IPS DF 4.7 (cell line): ENCODE results near the gene ADGRG1.
"Not testable (repeated sequence)": the region's sequence is repeated elsewhere in the genome, so short reads cannot be mapped to it uniquely, and the experiment has no call there.

Experiments
- DNase-seq: peaks from one replicate; pipeline ENCODE4 v3.0.0-alpha.2; 2013; ENCODE audit warnings: low spot score; ENCODE audit errors: extremely low read depth

The ADGRG1 gene

DNA sequence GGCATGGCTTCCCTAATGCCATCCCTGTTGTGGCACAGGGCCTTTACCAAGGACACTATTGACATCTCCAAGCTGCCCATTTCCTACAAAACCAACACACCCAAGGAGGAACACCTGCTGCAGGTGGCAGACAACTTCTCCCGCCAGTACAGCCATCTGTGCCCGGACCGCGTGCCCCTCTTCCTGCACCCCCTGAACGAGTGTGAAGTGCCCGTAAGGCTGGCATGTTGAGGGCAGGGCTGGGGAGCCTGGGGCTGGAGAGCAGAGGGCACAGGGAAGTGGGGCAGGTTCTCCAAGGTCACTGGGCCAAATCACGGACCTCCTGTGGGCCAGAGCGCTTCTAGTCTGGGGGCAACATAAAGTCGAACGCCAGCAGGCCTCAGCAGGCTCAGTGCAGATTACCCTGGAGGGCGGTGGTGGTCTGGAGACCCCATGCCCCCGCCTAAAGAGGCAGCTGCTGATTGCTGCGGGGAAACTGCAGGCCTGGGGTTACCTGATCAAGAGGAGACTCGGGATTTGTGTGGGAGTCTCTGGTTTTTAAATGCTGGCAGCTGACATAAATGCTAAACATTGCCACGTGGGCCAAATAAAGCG is 70.5 kb downstream of the ADGRG1 start:
- DNase-seq: no peak

DNA sequence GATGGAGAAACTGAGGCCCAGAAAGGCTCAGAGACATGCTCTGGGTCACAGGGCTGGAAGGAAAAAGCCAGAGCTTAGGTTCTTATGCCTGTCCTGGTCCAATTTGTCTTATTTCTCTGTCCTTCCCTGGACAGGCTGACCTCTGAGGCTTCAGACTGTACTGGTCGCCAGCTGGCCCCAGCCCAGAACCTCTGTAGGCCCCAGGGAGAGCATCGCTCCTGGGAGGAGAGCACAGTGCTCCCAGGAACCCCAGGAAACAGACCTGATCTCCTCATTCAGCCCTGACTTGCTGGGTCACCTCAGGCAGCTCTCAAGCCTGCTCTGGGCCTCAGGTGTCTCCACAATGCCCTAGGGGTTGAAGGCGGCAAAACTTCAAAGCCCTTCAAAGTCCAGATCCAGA is 71.1 kb downstream of the ADGRG1 start:
- DNase-seq: no peak

DNA sequence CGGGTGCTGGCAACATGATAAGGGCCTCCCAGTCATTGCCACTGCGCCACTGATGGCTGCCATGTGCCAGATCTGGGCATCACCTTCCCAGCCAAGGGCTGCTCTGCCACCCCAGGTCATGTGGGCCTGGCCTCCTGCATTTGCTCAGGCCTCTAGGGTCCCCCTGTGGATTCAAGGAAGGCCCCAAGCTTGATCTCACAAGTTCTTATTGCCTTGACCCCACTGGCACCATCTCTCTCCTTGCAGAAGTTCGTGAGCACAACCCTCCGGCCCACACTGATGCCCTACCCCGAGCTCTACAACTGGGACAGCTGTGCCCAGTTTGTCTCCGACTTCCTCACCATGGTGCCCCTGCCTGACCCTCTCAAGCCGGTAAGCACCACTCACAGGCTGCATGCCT is 71.5 kb downstream of the ADGRG1 start:
- no peak for DNase-seq

DNA sequence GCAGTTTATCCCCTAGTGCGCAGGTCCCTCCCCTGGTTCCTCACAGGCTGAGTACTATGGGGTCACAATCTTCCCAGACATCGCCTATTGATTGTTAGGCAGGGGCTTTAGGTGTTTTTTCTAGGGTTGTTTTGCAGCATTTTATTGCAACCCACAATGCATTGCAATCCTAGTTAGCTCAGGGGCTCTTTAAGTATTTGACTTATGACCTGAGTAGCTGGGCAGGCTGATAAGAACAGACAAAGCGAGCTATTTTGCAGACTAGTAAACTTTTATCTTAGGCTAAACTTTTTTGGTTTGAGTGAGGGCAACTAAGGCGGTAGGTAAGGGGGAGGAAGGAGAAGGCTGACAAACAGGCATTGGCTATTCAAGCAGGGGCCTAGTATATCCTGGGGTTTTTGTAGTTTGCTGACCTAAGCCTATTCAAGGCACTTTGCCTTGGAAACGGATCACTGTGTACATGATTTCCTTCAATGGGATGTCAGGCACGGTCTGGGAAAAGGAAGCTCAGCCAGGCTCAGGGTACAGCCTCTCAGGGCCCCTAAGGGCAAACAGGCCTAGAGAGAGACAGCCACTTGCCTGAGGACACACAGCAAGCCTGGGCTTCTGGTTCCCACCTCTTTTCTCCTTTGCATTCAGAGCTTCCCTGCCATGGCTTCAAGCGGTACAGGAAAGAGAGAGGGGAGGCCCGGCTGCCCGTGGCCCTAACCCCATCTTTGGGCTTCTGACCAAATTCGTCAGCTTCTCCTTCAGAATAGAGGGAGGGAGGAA is 72.5 kb downstream of the ADGRG1 start:
- DNase-seq: no peak

DNA sequence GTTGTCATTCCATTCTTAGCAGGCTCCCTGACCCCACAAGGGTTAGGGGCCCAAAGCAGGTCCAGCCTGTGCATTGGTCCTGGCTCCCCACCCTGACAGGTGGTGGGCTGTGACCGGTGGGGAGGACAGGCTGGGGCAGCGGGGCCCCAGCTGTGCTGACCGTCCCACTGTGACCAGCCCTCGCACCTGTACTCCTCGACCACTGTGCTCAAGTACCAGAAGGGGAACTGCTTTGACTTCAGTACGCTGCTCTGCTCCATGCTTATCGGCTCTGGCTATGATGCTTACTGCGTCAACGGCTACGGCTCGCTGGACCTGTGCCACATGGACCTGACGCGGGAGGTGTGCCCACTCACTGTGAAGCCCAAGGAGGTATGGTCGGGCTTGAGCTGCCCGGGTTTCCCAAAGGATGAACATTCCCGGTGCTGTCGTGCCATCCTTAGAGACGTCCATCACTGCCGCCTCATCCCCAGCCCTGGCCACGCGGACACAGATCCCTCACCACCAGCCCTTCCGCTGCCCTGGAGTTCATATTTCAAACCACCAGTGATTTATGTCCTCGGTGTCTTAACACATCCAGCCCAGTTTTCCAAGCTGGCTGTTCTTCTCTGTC is 73.4 kb downstream of the ADGRG1 start:
- DNase-seq: no peak

DNA sequence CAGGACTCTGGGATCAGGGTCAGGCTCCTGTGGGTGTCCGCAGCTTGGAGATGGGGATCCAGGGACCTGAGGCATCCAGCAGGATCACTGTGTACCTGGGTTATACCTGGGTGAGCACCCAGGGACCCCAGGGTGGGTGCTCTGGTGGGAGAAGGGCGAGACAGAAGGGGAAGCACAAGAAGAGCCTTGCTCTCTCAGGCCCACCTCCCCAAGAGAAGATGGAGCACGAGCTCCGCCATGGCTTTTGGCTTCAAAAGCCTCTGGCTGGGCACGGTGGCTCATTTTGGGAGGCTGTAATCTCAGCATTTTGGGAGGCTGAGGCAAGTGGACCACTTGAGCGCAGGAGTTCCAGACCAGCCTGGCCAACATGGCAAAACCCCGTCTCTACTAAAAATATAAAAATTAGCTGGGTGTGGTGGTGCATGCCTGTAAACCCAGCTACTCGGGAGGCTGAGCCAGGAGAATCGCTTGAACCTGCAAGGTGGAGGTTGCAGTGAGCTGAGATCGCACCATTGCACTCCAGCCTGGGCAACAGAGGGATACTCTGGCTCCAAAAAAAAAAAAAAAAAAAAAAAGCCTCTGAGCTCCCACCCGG is 75.1 kb downstream of the ADGRG1 start:
- no peak for DNase-seq

DNA sequence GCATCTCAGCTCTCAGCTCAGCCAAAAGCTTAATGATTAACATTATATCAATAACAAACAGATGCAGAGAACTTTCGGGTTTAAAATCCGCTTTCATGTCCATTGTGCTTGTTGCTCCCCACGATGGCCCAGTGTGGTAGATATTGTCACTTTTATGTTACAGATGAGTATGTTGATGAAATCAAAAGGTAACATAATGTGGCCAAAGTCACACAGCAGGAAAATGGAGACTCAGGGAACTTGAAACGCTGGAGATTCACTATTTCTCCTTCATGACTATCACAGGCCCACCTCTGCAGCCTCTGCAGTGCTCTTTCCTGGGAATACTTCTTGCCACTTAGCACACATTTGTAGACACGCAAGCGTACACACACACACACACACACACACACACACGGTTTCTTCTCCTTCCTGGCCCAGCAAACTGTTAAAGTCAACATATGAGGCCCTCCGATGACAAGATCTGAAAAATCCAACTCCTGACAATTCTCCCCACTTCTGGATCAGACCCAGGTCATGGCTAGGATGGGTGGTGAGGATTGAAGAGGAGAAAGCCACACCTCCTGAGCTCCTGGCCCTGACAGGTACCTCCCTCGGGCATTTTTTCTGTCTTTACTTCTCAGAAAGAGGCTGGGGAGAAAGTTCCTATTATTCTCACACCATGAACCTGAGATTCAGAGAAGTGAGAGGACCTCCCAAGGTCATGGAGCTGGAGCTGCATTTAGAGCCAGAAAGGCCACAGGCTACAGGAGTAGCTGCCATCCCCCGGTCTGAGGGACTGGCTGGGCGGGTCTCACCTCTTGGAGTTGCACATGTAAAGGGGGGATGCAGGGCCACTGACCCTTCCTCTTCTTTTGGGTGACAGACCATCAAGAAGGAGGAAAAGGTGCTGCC is 75.8 kb downstream of the ADGRG1 start:
- DNase-seq: no peak

DNA sequence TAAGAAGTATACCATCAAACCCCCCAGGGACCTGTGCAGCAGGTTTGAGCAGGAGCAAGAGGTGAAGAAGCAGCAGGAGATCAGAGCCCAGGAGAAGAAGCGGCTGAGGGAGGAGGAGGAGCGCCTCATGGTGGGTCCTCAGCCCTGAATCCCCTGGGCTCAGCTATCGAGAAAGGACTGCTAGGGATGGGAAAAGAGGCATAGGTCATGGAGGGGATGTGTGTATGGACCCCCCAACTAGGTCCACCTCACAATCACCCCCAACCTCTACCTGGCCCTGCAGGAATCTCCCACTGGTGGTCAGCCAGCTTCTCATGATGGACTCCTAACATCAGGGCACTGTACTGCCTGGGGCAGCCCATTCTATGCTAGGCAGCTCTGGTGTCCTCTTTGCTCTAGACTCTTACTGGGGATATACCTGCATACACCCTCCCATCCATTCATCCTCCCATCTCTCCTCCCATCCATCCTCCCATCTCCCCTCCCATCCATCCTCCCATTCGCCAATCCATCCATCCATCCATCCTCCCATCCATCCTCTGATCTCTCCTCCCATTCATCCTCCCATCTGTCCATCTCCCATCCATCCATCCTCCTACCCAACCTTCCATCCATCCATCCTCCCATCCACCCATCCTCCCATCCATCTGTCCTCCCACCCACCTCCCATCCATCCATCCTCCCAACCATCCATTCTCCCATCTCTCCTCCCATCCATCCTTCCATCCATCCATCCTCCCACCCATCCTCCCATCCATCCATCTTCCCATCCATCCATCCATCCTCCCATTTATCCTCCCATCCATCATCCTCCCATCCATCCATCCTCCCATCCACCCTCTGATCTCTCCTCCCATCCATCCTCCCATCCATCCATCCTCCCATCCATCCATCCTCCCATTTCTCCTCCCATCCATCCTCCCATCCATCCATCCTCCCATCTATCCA is 76.7 kb downstream of the ADGRG1 start:
- no peak for DNase-seq

DNA sequence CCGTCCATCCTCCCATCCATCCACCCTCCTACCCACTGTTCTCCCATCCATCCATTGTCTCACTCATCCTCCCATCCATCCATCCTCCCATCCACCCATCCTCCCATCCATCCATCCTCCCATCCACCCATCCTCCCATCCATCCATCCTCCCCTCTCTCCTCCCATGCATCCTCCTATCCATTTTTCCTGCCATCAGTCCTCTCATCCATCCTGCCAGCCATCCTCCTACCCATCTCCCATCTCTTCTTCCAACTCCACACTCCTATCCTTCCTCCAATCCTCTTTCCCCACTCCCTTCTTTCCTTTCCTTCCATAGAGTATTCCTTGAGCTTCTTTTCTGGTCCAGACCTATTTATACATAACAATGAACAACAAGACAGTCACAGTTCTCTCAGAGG is 78.3 kb downstream of the ADGRG1 start:
- DNase-seq: no peak

DNA sequence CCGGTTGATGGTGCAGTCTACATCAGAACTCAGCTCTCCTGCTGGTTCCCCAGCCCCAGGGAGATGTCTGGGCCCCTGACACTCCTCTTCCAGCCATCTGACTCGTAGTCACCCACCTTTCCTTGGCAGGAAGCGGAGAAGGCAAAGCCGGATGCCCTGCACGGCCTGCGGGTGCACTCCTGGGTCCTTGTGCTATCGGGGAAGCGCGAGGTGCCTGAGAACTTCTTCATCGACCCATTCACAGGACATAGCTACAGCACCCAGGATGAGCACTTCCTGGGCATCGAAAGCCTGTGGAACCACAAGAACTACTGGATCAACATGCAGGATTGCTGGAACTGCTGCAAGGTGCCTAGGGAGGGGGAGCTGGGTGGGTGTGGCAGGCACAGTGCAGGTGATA is 78.9 kb downstream of the ADGRG1 start:
- no peak for DNase-seq

DNA sequence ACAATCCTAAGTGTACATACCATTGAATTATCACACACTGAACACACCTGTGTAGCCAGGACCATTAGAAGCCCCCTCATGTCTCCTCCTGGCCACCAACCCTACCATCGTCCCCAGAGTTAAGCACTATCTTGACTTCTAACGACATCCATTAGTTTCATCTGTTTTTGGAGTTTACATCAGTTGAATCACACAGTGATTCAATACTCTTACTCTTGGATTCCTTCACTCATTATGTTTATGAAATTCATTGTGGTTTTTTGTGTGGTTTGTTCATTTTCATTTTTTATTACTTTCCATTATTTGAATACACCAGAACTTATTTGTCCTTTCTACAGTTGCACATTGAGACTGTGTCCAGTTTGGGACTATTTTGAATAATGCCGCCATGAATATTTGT is 79.7 kb downstream of the ADGRG1 start:
- no peak for DNase-seq

DNA sequence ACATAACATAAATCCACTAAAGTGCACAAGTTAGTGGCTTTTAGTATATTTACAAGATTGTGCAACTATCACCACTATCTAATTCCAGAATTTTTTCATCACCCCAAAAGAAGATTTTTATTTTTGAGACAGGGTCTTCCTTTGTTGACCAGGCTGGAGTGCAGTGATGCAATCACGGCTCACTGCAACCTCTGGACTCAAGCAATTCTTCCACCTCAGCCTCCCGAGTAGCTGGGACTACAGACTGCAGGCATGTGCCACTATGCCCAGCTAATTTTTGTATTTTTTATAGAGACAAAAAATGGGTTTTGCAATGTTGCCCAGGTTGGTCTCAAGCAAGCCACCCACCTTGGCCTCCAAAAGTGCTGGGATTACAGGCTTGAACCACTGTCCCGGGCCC is 81.2 kb downstream of the ADGRG1 start:
- DNase-seq: no peak

DNA sequence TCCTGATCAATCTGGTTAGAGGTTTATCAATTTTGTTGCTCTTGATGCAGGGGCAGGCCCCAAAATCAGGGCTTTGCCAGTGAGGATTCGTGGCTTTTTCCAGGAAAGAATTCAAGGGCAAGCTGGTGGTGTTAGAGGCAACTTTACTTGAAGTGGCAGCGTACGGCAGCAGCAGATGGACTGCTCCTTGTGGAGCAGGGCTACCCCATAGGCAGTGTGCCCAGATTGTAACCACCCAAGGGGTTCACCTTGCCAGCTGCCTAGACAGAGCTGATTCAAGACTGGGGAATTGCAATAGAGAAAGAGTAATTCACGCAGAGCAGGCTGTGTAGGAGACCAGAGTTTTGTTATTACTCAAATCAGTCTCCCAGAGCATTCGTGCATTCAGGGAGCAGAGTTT is 82.9 kb downstream of the ADGRG1 start:
- no peak for DNase-seq

DNA sequence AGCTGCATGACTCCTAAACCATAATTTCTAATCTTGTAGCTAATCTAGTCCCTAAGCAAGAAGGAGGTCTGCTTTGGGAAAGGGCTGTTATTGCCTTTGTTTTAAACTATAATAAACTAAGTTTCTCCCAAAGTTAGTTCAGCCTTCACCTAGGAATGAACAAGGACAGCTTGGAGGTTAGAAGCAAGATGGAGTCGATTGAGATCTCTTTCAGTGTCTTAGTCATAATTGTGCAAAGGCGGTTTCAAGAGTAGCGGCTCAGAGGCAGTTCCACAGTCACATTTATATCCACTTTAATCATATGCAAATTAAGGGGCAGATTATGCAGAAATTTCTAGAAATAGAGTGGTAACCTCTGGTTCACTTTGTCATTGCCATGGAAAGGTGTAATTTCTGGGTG is 83.6 kb downstream of the ADGRG1 start:
- no peak for DNase-seq

DNA sequence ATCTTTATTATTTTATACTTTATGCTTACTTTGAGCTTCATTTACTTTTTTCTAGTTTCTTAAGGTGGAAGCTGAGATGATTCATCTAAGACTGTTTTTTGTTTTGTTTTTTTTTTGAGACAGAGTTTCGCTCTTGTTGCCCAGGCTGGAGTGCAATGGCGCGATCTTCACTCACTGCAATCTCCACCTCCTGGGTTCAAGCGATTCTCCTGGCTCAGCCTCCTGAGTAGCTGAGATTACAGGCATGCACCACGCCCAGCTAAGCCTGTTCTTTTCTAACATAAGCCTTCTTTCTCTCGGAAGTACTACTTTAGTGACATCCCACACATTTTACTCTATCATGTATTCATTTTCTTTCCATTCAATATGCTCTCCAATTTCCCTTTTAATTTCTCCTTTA is 84.1 kb downstream of the ADGRG1 start:
- DNase-seq: not testable (repeated sequence)

DNA sequence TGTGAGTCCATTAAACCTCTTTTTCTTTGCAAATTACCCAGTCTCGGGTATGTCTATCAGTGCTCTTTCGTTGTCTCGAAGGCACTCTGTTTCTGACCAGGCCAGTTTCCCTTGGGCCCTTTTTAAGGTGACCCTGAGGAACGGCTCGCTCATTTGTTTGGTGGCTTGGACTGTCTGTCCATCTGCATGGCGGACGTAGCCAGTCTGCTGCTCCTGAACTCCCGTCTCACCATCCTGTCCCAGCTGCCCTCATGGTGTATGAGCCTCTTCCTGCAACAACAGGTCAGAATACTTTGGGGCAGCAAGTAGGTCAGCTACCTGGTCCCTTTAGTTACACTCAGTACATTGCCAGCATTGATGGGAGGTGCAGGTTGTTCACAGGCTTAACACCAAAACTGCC is 85.2 kb downstream of the ADGRG1 start:
- no peak for DNase-seq

DNA sequence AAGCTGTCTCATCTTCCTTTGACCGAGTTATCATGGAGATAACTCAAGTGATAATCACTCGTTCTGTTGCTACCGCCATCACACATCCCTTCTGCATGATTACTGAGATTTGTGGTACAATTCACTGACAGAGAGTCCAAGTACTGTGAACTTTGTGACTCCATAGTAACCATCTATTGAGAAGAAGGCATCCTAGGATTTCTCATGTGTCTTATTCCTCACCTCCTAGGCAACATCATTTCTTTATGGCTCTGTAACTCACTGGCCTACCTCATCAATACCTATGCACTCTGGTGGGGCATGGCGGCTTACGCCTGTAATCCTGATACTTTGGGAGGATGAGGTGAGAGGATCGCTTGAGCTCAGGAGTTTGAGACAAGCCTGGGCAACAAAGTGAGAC is 85.6 kb downstream of the ADGRG1 start:
- no peak for DNase-seq
